ENCODE data around the gene HOMER1. TPM values are rescaled to one million over a fixed set of nuclear protein-coding genes. Genes with fewer than 3 reads are reported as not detected.

HOMER1 gene, protein sequence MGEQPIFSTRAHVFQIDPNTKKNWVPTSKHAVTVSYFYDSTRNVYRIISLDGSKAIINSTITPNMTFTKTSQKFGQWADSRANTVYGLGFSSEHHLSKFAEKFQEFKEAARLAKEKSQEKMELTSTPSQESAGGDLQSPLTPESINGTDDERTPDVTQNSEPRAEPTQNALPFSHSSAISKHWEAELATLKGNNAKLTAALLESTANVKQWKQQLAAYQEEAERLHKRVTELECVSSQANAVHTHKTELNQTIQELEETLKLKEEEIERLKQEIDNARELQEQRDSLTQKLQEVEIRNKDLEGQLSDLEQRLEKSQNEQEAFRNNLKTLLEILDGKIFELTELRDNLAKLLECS
- total RNA-seq = 10 to 100 TPM in 1 of 4 donors, 1 to 10 TPM in 2, not detected in 1; 3.3 to 73.2 (median 4.0) TPM

DNA sequence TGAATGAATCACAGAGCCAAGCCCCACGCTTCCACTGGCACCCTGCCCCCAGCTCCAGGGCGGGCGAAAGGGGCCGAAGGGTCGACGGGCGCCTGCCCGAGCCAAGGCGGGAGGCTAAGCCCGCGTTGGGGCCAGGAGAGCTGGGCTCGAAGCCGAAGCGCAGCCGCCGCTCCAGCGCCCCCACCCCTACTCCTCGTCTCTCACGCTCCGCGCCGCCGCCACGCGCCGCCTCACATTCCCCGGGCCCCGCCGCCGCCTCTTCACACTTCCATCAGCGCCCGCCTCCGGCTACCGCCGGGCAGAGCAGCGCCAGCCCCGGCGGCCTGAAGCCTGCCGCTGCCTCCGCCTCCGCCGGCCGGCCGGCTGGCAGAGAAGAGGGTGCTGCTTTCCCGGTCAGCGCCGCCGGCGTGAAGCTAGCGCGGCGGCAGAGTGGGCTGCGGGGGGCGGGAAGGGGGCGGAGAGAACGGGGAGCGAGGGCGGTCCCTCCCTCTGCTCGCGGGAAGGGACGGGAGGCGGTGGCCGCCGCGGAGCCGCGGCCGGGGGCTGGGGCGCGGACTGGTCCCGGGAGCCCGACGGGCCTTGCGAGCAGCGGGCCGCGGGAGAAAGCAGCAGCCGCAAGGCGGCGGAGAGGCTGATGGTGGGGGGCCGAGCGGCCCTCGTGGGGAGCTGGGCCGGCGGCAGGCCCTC, at the start of gene HOMER1:
Gene HOMER1, minus strand, starts transcription at position 431 of the 687 bp plus-strand sequence. CDS start 1,360 bp downstream, outside the sequence.
- Histone ChIP-seq H3K4me3 (peak within 1 kb of the TSS; percentile 64 to 79 (median 70)), H3K36me3 (no peaks in the 10 kb centered on the region), H3K27ac (peak within 1 kb of the TSS; percentile 88 to 96 (median 94)), H3K9me3 (no peaks in the 10 kb centered on the region), H3K27me3 (peaks cover 35% of the 10 kb centered on the region), H3K4me1 (peaks cover 0 to 19% (median 12%) of the 10 kb centered on the region in 4 donors)
- TF ChIP-seq POLR2A (IDR thresholded peaks at IDR 0.05) (no peak), CTCF (IDR thresholded peaks at IDR 0.05) (peak in 1 of 5 experiments; percentile 22), POLR2AphosphoS5 (IDR thresholded peaks at IDR 0.05) (peak in 1 of 3 donors; percentile 8)
- in situ Hi-C loops (cut with MboI; ENCODE audit: low pct_ligation_motif_present in 1 of 4, low pct_unique_long_range_greater_than_20kb in 1 of 4, low sequenced_read_pairs in 3 of 4) = no loop called here
- intact Hi-C loops (cut with DNase I; ENCODE audit: low total_unique reads) = no loop called here
- peak; percentile 79 for DNase-seq
- WGBS, 2 donors (ENCODE audit: low coverage in 1 of 2) = 1% methylated on average over 66 of the region's 85 CpGs; no CpG with 5 or more reads in 1 of the 2 donors

- no peaks in the 10 kb centered on the region for H3K9me3 ChIP-seq
- WGBS, 2 donors (ENCODE audit: low coverage in 1 of 2) = 54 to 81% methylated on average over 2 to 4 of the region's 4 CpGs
- no peak overlapping the region for H3K27ac ChIP-seq
- intact Hi-C loops (cut with DNase I; ENCODE audit: low total_unique reads) = loop anchor here (10.0 kb wide), 1 partner anchor 522 kb away; no protein-coding TSS in a partner anchor
- in situ Hi-C loops (cut with MboI; ENCODE audit: low pct_ligation_motif_present in 1 of 4, low pct_unique_long_range_greater_than_20kb in 1 of 4, low sequenced_read_pairs in 3 of 4) = loop anchor here in 2 of 4 donors (5.0 to 10.0 kb wide), 2 partner anchors 292 to 294 kb away; no protein-coding TSS in a partner anchor
- H3K36me3 ChIP-seq = no peaks in the 10 kb centered on the region
- H3K27me3 ChIP-seq = no peaks in the 10 kb centered on the region
- no peak overlapping the region for H3K4me3 ChIP-seq
- no peaks in the 10 kb centered on the region for H3K4me1 ChIP-seq
- DNase-seq = no peak
- no peak for TF ChIP-seq EP300 (IDR thresholded peaks at IDR 0.05; ENCODE audit: low read depth)
- TF ChIP-seq POLR2A (IDR thresholded peaks at IDR 0.05) = no peak
- TF ChIP-seq CTCF (IDR thresholded peaks at IDR 0.05) = no peak
Observed at GRCh38 chr5:79563247-79563590, 49.3 kb upstream of the HOMER1 start.

DNA sequence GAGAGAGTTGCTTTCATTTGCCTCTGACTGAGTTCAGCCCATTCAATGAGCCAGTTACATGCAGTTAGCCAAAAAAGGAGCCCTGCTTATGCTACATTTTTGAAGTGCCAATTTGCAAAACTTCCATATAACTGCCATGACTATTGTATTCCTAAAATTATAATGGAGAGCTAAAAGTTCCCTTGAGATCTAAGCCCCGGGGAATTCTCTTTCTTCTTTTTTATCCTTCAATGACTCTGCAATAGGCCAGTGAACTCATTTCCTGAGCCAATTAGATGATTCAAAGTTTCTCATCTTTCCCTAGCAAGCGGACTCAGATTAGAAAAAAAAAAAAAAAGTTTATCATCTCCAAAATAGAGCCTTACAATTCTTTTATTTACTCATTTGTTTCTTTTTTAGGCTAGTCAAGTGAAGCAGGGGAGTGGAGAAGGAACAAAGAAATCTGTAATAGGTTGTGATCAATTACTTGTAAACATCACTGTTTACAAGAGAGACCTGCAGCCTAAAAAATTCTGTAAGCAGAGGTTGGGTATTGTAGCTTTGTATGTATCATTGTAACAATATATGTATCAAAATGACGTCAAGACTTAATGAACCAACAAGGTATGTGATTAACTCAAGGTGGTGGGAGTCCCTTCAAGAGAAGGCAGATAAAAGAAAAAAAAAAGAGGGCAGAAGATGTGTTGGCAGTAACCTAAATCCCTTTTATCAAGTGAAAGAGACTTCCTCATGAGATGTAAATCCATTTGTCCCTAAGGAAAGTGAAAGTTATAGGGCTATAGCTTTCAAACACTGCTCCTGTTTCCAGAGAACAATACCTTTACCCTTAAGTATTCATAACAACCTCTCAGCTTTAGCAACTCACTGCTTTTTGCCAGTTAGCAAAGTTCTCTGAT, 48.7 kb upstream of the HOMER1 start:
- WGBS, 2 donors (ENCODE audit: low coverage in 1 of 2) = 61 to 67% methylated on average over 3 of the region's 3 CpGs
- DNase-seq = no peak
- in situ Hi-C loops (cut with MboI; ENCODE audit: low pct_ligation_motif_present in 1 of 4, low pct_unique_long_range_greater_than_20kb in 1 of 4, low sequenced_read_pairs in 3 of 4) (loop anchor here in 2 of 4 donors (5.0 to 10.0 kb wide), 2 partner anchors 292 to 295 kb away; no protein-coding TSS in a partner anchor), intact Hi-C loops (cut with DNase I; ENCODE audit: low total_unique reads) (loop anchor here (10.0 kb wide), 1 partner anchor 522 kb away; no protein-coding TSS in a partner anchor)
- TF ChIP-seq POLR2A (IDR thresholded peaks at IDR 0.05) (no peak), EP300 (IDR thresholded peaks at IDR 0.05; ENCODE audit: low read depth) (no peak), CTCF (IDR thresholded peaks at IDR 0.05) (no peak)
- H3K27ac ChIP-seq = no peak overlapping the region
- no peaks in the 10 kb centered on the region for H3K36me3 ChIP-seq
- H3K9me3 ChIP-seq = no peaks in the 10 kb centered on the region
- no peak overlapping the region for H3K4me3 ChIP-seq
- H3K27me3 ChIP-seq = no peaks in the 10 kb centered on the region
- no peaks in the 10 kb centered on the region for H3K4me1 ChIP-seq

Data from transverse colon (tissue), 4 donors.